NCI-H82 treated with DMSO at 0.1 percent for 48 hours (cell line): ENCODE measurements around the gene SOS1.

Experiments used
- DNase-seq: peaks from one replicate; lab custom pipeline; 2025; ENCODE audit not compliant: unreplicated experiment; lab: John Stamatoyannopoulos, UW

SOS1 gene

DNA sequence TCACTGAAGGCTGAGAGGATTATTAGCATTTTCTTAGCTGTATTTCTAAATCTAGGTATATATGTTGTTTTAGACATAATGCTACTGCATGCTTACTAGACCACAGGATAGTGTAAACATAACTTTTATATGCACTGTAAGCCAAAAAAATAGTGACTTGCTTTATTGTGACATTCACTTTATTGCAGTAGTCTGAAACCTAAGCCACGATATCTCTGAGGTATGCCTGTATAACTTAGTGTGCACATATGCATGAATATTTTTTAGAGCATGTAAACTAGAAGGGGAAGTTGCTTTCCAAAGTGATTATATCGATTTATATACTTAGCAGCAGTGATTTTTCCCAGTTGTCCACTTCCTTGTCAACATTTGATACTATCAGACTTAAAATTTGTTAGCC lies 81.8 kb downstream of the SOS1 start:
- DNase-seq: no peak

DNA sequence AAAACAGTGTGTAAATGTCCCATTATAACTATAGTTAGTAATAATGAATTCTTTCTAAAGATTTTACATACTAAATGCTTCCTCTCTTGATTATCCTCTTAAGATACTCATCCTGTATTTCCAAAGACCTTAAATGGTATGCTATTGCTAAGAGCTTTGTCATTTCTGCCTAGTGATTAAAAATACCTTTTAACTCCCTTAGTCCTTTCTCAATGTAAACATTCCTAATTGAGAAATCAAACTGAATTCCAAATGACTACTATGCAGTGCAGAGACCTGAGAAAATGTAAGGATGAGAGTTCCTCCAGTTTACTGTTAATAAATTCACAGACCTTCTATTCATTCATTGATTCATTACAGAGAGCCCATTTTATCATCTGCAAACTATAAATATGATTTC lies 86.9 kb downstream of the SOS1 start:
- DNase-seq: no peak

- no peak for DNase-seq
Measured at GRCh38 chr2:39027421-39027820, 93.4 kb downstream of the SOS1 start.

- DNase-seq: no peak
Measured at GRCh38 chr2:39024833-39025232, 96.0 kb downstream of the SOS1 start.

DNA sequence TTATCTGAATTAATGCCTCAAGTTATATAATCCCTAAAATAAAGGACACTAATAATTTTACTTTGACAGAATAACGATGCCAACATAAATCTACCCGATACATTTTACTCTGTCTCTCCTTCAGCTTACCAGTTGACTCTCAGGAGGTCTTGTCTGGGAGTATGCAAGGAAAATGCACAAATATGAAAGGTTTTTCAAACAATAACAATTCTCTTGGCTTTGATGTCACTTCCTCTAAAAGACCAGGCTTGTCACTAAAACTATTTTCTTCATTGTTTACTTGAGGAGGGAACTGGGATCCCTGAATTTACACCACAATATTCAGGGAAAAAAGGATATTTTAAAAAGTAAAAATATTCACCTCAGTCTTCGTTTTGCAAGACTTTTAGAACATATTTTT lies 97.2 kb downstream of the SOS1 start:
- DNase-seq: no peak

DNA sequence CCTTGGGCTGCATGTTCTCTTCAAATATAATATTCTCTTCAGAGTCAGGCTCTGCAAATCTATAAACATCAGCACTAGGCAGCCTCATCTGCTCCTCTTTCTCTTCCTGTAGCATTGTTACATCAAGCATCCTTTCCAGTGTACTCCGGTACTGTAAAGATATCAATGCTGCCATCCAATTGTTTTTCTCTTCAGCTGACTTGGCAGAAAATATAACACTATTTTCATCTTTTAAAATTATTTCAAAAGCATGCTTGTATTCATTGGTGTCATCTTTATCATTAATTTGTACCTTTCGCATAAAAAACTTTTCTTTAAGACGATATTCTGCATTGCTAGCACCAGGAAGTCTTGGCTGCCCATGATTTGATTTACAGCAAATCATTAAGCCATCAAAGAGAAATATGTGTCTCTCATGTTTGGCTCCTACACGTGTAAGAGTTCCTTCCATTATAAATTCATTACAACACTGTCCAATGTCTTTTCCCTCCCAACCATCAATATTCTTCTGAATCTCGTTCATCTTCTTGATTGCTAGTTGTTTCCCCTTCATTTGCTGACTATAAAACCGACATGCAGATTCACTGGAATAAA lies 98.1 kb downstream of the SOS1 start:
- DNase-seq: no peak

DNA sequence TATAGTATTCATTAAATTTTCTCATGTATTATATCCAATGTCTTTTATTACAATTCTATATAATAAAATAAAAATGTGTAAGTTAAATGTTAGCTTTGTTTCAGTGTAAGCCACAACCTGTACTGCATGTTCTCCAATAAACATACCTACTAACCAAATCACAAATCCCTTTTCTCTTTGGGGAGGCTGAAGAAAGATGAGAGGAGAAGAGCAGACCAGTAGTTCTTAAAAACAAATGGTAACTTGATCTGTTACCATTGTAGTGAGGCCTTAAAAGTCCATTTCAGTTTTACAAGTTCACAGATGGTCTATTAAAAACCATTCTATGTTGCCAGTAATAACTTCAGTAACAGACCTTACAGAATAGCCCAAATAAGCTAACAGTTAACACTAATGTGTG lies 100.5 kb downstream of the SOS1 start:
- no peak for DNase-seq

DNA sequence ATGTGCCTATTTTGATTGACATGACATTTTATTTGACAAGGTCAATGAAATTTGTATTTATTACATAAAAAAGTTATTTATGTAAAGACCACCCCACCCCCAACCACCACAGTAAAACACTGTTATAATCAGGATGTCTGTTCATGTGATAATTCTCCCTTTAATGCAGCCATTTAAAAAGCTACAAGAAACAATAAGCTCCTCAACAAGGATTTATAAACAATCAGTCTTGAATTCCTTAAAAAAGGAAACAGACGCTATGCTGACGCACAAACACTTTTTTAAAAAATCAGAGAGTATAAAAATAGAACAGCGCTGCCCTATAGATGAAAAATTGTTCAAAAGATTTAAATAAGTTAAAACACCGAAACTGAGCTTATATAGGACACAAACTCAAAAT lies 102.2 kb downstream of the SOS1 start:
- DNase-seq: no peak

GRCh38 chr2:39017334-39017733 lies 103.5 kb downstream of the SOS1 start:
- no peak for DNase-seq

DNA sequence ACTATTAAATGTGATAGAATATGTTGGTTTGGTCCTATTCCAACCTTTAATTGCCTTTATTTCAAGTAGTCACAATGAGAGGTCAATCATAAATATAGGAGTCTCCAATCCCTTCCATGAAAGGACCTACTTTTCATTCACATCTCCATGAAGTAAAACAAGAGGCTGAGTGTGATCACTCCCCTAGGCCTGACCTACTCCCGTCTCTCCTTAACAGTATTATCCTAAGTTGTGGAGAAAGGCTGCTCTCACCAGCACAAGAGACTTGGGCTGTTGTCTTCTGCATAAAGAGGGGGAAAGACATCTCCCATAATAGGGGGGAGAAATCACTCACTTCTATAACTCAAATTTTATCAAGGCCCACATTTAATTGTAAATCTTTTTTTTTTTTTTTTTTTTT lies 105.4 kb downstream of the SOS1 start:
- no peak for DNase-seq

- no peak for DNase-seq
Measured at GRCh38 chr2:39013871-39014270, 107.0 kb downstream of the SOS1 start.

DNA sequence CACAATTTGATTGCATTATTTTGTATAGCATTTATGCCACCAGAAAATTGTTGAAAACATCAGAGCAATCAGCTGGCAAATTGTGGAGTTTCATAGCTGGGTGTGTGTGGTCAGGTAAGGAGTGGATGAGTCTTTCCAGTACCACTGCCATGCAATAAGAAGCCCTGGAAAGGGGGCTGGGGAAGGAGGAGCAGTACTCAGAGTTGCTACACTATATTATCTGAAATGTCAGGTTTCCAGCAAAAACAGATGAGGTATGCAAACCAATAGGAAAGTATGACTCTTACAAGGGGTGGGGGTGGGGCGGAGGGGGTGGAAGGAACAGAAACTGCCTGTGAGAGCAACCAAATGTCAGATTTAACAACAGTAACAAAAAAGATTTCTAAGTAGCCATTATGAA lies 112.2 kb downstream of the SOS1 start:
- no peak for DNase-seq

DNA sequence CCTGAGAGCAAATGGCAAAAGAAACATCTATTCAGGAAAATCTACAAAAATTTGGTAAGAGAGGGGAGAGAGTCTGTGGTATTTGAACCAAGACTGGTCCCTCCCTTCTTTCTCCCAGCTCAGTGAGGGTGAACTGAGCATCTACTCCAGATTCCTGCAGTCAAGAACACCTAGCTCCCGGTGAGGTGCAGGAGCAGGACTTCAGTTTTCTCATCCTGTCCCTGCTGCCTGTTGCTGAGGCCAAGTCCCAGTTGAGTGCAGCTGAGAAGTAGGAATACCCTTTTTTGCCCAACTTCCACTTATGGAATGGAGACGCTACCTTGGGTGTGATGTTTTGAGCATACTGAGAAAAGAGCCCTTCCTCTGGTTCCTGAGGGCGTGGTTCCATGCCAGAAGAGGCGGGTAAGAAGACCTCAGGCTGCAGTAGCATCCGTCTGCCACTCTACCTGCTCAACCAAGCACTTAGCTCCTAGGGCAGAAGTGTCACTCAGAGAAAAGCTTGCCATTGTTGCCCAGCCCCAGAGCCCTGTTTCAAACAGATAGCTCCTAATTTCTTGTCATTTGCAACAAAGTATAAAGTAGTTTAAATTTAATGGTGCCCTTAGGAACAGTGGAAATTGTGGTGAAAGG lies 112.9 kb downstream of the SOS1 start:
- no peak for DNase-seq

DNA sequence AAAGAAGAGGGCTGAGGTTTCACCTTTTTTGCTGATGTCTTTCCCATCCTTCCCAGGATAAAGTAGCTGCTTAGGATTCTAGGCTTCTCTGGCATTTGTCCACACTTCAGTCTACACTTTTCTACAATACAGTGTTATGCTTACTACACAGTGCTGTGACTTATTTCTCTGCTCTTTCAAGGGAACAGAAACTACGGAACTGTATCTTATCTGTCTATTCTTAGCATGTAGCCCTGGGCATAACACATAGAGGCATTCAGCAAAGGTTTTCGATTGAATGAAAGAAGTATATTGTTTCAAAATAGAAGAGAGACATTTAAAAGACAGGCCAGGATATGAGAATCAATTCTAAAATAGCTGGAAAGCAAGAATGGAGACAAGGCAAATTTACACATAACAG lies 120.3 kb downstream of the SOS1 start:
- no peak for DNase-seq

DNA sequence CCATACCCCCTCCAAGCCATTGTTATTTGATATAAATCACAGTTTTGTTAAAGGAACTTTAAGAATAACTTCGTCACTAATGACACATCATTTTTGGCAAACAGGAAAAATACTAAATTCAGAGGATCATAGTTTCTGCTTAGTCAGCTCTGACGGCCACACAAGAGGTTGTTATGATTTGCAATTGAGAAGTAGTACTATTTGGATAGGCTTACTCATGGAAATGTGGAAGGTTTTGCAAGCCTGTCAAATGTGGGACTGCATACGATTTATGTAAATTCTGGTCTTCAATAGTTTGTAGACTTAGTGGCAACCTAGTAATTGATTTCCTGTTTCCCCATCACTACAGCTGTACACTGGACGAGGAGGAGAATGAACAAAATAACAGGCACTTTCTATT lies 123.1 kb downstream of the SOS1 start:
- no peak for DNase-seq

DNA sequence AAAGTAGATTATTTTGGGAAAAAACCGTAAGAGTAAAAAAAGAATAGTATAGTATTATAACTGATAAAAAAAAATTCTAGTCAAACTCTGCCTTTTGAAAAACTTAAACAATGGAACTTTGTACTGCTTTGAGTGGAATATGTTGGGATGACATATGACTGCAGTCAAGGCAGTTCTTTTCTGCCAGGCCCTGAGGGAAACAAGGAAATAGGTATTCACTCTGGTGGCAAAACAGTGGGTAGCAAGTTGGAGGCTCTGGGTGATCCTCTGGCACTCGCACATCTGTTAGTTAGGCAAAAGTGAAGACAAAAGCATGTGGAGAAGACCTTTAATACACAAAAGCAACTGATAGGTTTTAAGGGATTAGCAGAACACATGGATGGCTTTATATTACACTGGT lies 129.0 kb downstream of the SOS1 start:
- no peak for DNase-seq

GRCh38 chr2:38988716-38989115 lies 132.1 kb downstream of the SOS1 start:
- no peak for DNase-seq

- no peak for DNase-seq
Measured at GRCh38 chr2:38982498-38982897, 138.4 kb downstream of the SOS1 start.

DNA sequence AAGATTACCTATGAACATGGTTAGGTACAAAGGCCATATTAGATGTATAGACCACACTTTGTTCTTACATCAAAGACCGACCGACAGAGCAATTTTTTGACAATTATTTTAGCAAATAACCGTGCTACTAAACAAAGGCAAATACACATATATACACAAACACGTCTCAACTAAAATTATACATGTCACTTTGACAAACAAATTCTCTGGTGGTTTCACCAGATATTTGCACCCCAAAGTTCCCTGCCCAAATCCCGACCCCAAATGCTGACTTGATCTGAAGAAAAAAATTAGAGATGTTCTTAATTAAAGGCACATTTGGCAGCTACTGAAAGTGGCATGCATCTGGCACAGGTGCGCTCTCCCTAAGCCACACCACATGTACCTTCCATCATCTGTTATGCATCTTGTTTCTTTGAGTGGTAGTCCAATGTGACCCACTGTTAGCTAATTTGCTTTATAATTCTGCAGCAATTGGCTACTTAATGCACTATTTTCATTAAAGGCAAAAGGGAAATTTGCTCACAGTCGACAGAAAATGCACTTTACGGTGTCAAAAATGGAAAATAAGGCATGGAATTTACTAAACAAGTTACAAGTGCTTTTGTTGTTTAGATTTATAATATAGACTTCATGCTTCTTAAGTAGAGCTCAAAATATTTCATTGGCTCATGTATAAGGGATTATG lies 139.0 kb downstream of the SOS1 start:
- no peak for DNase-seq

GRCh38 chr2:38981003-38981669 lies 139.7 kb downstream of the SOS1 start:
- no peak for DNase-seq

DNA sequence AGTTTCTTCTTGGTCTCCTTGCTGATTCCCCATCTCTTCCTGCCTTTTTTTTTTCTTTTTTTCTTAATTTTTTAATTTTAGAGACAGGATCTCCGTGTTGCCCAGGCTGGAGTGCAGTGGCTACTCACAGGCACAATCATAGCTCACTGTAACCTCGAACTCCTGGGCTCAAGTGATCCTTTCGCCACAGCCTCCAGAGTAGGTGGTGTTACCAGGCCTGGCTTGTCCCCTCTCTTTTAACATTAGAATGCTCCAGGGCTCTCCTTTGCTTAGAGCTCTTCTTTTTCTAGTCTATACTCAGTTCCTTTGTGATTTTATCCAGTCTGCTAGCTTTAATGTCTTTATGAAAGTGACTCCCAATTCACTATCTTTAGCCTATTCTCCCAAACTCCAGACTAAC lies 141.9 kb downstream of the SOS1 start:
- no peak for DNase-seq

DNA sequence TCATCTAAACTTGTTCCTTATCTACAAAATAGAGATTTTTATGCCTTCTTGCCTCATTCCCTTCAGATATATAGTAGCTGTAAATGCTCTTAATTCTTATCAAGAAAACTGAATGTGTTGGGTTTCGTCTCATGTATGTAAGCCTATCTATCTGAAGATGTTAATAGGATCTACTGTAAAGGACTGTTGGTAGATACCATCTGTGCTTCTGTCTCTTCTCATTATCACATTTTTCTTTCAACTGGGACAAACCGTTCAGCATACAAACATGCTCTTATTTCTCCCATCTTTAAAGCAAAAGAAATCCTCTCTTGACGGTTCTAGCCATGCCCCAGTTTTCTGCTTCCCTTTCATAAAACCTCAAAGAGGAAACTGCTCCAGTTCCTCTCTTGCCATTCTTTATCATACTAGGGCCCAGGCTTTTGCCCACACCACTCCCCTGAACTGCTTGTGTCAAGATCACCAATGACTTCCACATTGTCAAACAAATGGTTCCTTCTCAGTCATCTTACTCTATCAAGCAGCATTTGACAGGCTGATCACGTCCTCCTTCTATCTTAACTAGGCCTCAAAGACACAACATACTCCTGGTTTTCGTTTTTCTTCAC lies 142.5 kb downstream of the SOS1 start:
- peak; percentile 85 for DNase-seq
